Stimulated activated naive CD8-positive, alpha-beta T cell treated with anti-CD3 and anti-CD28 coated beads, Interleukin-15, amount 100 ng/mL, for 72 hours (primary cell): Measurements from ENCODE around the gene ATG101.

ENCODE experiments used
- ATAC-seq: fragments of 150-1000 bp; cut with Tn5 transposase; 2 replicates; pipeline ENCODE4 v1.10.0; 2021; ENCODE audit warnings: mild to moderate bottlenecking, moderate library complexity
- DNase-seq, 2 donors: peaks; one replicate each; pipeline ENCODE4 v3.0.0; 2021 to 2022
- H3K27ac Mint-ChIP-seq, 2 donors: one replicate each; pipeline ENCODE4 v1.8.0; 2022; ENCODE audit warnings: mild to moderate bottlenecking in 2 of 2, mixed read lengths in 2 of 2, moderate library complexity in 2 of 2
- H3K27me3 Mint-ChIP-seq: one replicate; pipeline ENCODE4 v1.8.0; 2022; ENCODE audit warnings: mixed read lengths
- H3K4me1 Mint-ChIP-seq: one replicate; pipeline ENCODE4 v1.8.0; 2022; ENCODE audit warnings: mild to moderate bottlenecking, mixed read lengths
- H3K4me3 Mint-ChIP-seq, 2 donors: one replicate each; pipeline ENCODE4 v1.8.0; 2022; ENCODE audit warnings: mild to moderate bottlenecking in 2 of 2, mixed read lengths in 2 of 2, moderate library complexity in 1 of 2
- H3K9me3 Mint-ChIP-seq, 2 donors: one replicate each; pipeline ENCODE4 v1.8.0; 2022; ENCODE audit warnings: mixed read lengths in 2 of 2

Gene ATG101

GRCh38 chr12:52069327-52070184 is at the start of gene ATG101:
ATG101 (plus strand) TSS chr12:52069978; CDS start chr12:52073651, 3,673 bp downstream.
- ATAC-seq (peak; percentile 98), DNase-seq (peak; percentile 89 to 92)
- Mint-ChIP-seq H3K9me3 (no peaks in the 10 kb centered on the region), H3K4me3 (peak within 1 kb of the TSS; percentile 89), H3K4me1 (peaks cover 53% of the 10 kb centered on the region), H3K27me3 (no peaks in the 10 kb centered on the region), H3K27ac (peak within 1 kb of the TSS; percentile 99 to 100)

- Mint-ChIP-seq H3K4me3 (peak overlapping the region; percentile 63 to 74), H3K4me1 (peaks cover 42% of the 10 kb centered on the region), H3K27me3 (no peaks in the 10 kb centered on the region), H3K9me3 (no peaks in the 10 kb centered on the region), H3K27ac (peak overlapping the region in 1 of 2 donors; percentile 44)
- DNase-seq (peak; percentile 57 to 73), ATAC-seq (peak; percentile 66)
Measured at GRCh38 chr12:52020539-52021336, 49.0 kb upstream of the ATG101 start.

GRCh38 chr12:52022841-52023181 is 47.0 kb upstream of the ATG101 start:
- peaks cover 52% of the 10 kb centered on the region for H3K4me1 Mint-ChIP-seq
- H3K27ac Mint-ChIP-seq: no peak overlapping the region
- H3K9me3 Mint-ChIP-seq: no peaks in the 10 kb centered on the region
- no peaks in the 10 kb centered on the region for H3K27me3 Mint-ChIP-seq
- DNase-seq (no peak), ATAC-seq (no peak)
- H3K4me3 Mint-ChIP-seq: peak overlapping the region; percentile 59 to 91

GRCh38 chr12:52023182-52023975 is 46.4 kb upstream of the ATG101 start:
- Mint-ChIP-seq H3K4me1 (peaks cover 52% of the 10 kb centered on the region), H3K4me3 (peak overlapping the region; percentile 85 to 91), H3K27ac (peak overlapping the region; percentile 68 to 87), H3K9me3 (no peaks in the 10 kb centered on the region), H3K27me3 (no peaks in the 10 kb centered on the region)
- DNase-seq: peak; percentile 92 to 94
- ATAC-seq: peak; percentile 74

- Mint-ChIP-seq H3K27me3 (no peaks in the 10 kb centered on the region), H3K9me3 (no peaks in the 10 kb centered on the region), H3K4me1 (peaks cover 52% of the 10 kb centered on the region), H3K27ac (peak overlapping the region; percentile 73 to 90), H3K4me3 (peak overlapping the region; percentile 85 to 91)
- ATAC-seq (peak; percentile 15), DNase-seq (peak in 1 of 2 donors; percentile 41)
Measured at GRCh38 chr12:52023976-52024688, 45.6 kb upstream of the ATG101 start.

GRCh38 chr12:52024845-52025230 is 44.9 kb upstream of the ATG101 start:
- Mint-ChIP-seq H3K4me3 (peak overlapping the region; percentile 85 to 91), H3K9me3 (no peaks in the 10 kb centered on the region), H3K27me3 (no peaks in the 10 kb centered on the region), H3K4me1 (peaks cover 51% of the 10 kb centered on the region), H3K27ac (peak overlapping the region; percentile 91 to 97)
- DNase-seq (peak; percentile 55 to 76), ATAC-seq (peak; percentile 62)

- ATAC-seq (no peak), DNase-seq (no peak)
- H3K27me3 Mint-ChIP-seq: no peaks in the 10 kb centered on the region
- H3K27ac Mint-ChIP-seq: no peak overlapping the region
- peak overlapping the region; percentile 85 to 91 for H3K4me3 Mint-ChIP-seq
- no peaks in the 10 kb centered on the region for H3K9me3 Mint-ChIP-seq
- peaks cover 37% of the 10 kb centered on the region for H3K4me1 Mint-ChIP-seq
Measured at GRCh38 chr12:52026263-52026662, 43.5 kb upstream of the ATG101 start.

GRCh38 chr12:52027085-52027843 is 42.5 kb upstream of the ATG101 start:
- peak overlapping the region in 1 of 2 donors; percentile 77 for H3K27ac Mint-ChIP-seq
- H3K4me3 Mint-ChIP-seq: no peak overlapping the region
- peaks cover 40% of the 10 kb centered on the region for H3K4me1 Mint-ChIP-seq
- no peak for ATAC-seq
- no peaks in the 10 kb centered on the region for H3K27me3 Mint-ChIP-seq
- no peaks in the 10 kb centered on the region for H3K9me3 Mint-ChIP-seq
- DNase-seq: no peak

- ATAC-seq (no peak), DNase-seq (no peak)
- H3K4me1 Mint-ChIP-seq: peaks cover 46% of the 10 kb centered on the region
- H3K27ac Mint-ChIP-seq: no peak overlapping the region
- no peak overlapping the region for H3K4me3 Mint-ChIP-seq
- H3K27me3 Mint-ChIP-seq: no peaks in the 10 kb centered on the region
- H3K9me3 Mint-ChIP-seq: no peaks in the 10 kb centered on the region
Measured at GRCh38 chr12:52029685-52030084, 40.1 kb upstream of the ATG101 start.

GRCh38 chr12:52032446-52032803 is 37.4 kb upstream of the ATG101 start:
- DNase-seq: no peak

GRCh38 chr12:52032804-52033445 is 36.9 kb upstream of the ATG101 start:
- ATAC-seq (peak; percentile 95), DNase-seq (peak; percentile 83 to 90)
- no peaks in the 10 kb centered on the region for H3K27me3 Mint-ChIP-seq
- peaks cover 45% of the 10 kb centered on the region for H3K4me1 Mint-ChIP-seq
- peak overlapping the region; percentile 79 to 89 for H3K4me3 Mint-ChIP-seq
- H3K9me3 Mint-ChIP-seq: no peaks in the 10 kb centered on the region
- peak overlapping the region; percentile 61 to 93 for H3K27ac Mint-ChIP-seq

More at GRCh38 chr12:52032446-52032803, 37.4 kb upstream of the ATG101 start:
- Mint-ChIP-seq H3K27me3 (no peaks in the 10 kb centered on the region), H3K4me1 (peaks cover 47% of the 10 kb centered on the region), H3K9me3 (no peaks in the 10 kb centered on the region), H3K27ac (peak overlapping the region in 1 of 2 donors; percentile 23), H3K4me3 (peak overlapping the region; percentile 79 to 89)
- ATAC-seq: no peak

GRCh38 chr12:52033446-52034140 is 36.2 kb upstream of the ATG101 start:
- Mint-ChIP-seq H3K4me3 (peak overlapping the region; percentile 79 to 89), H3K27me3 (no peaks in the 10 kb centered on the region), H3K4me1 (peaks cover 52% of the 10 kb centered on the region), H3K27ac (peak overlapping the region; percentile 61 to 93), H3K9me3 (no peaks in the 10 kb centered on the region)
- ATAC-seq (no peak), DNase-seq (no peak)

GRCh38 chr12:52035190-52035589 is 34.6 kb upstream of the ATG101 start:
- no peaks in the 10 kb centered on the region for H3K27me3 Mint-ChIP-seq
- H3K9me3 Mint-ChIP-seq: no peaks in the 10 kb centered on the region
- ATAC-seq (no peak), DNase-seq (no peak)
- H3K4me1 Mint-ChIP-seq: peaks cover 68% of the 10 kb centered on the region
- no peak overlapping the region for H3K27ac Mint-ChIP-seq
- no peak overlapping the region for H3K4me3 Mint-ChIP-seq
